ENCODE results near the gene VTA1. TPM values are rescaled to one million over a fixed set of nuclear protein-coding genes. Genes with fewer than 3 reads are reported as not detected.

The VTA1 gene
- total and polyA plus RNA-seq, 2 of the 8 experiments (the other 6 are each of a cell fraction or from before 2014, with no cell fraction given): 63.6 to 67.0 TPM

DNA sequence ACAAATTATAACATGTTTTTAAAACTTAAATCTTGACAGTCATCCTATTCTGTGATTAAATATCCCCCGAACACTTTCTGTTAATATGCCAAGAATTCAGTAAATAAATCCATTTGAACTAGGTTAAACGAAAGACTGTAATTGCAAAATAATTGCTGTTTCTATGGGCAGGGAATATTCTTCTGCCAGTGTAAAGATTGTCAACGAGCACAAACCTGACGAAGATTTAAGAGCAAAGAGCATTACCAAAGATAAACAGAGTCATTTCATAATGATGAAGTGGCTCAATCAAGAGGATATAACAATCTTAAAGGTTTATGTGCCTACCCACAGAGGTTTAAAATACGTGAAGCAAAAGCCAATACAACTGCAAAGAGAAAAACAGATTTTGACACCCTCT lies 78.5 kb downstream of the VTA1 start:
- H3K9ac ChIP-seq (replicated peaks in 1 of 4; ENCODE audit: extremely low read depth in 1 of 4, low read depth in 3 of 4, low read length in 3 of 4): no peak overlapping the region
- H3K4me3 ChIP-seq (ENCODE audit: extremely low read depth in 1 of 4, insufficient read depth in 2 of 4, low read depth in 3 of 4, low read length in 4 of 4): no peak overlapping the region
- H3K79me2 ChIP-seq (ENCODE audit: control insufficient read depth in 1 of 2, insufficient read depth in 2 of 2, low read length in 2 of 2): no peaks in the 10 kb centered on the region
- no peaks in the 10 kb centered on the region for H3K9me3 ChIP-seq (ENCODE audit: insufficient read depth in 2 of 2, low read depth in 1 of 2, low read length in 1 of 2)
- H3K27me3 ChIP-seq (replicated peaks in 1 of 4; ENCODE audit: control insufficient read depth in 3 of 4, extremely low read depth in 1 of 4, insufficient read depth in 3 of 4, low read length in 3 of 4): no peaks in the 10 kb centered on the region
- H3K23me2 ChIP-seq (ENCODE audit: low read depth, low read length): no peaks in the 10 kb centered on the region
- H4K8ac ChIP-seq (ENCODE audit: extremely low read depth, insufficient read depth, low read length): no peak overlapping the region
- H2BK20ac ChIP-seq (ENCODE audit: low read length): no peak overlapping the region
- no peak overlapping the region for H2AK5ac ChIP-seq (ENCODE audit: low read depth, low read length)
- no peak overlapping the region for H3K18ac ChIP-seq (ENCODE audit: extremely low read depth, low read length)
- H4K91ac ChIP-seq (replicated peaks; ENCODE audit: insufficient read length, low read length): no peak overlapping the region
- H2BK15ac ChIP-seq (ENCODE audit: low read length): no peak overlapping the region
- H2AFZ ChIP-seq (ENCODE audit: low read length): no peak overlapping the region
- no peak for FAIRE-seq
- 92% methylated on average over 5 of the region's 5 CpGs; no CpG with 5 or more reads in 1 of the 2 experiments for WGBS, 2 experiments (ENCODE audit: extremely low coverage in 1 of 2, insufficient coverage in 1 of 2, insufficient read length in 1 of 2, insufficient replicate concordance in 2 of 2, low coverage in 1 of 2, low lambda C conversion rate in 2 of 2, missing lambda C conversion rate in 1 of 2)
- no peaks in the 10 kb centered on the region for H3K36me3 ChIP-seq (ENCODE audit: control insufficient read depth in 2 of 4, insufficient read depth in 4 of 4, low read length in 3 of 4)
- H2BK5ac ChIP-seq (ENCODE audit: low read depth, low read length): no peak overlapping the region
- no peak overlapping the region for H3K23ac ChIP-seq (ENCODE audit: insufficient read length)
- no peak overlapping the region for H3K14ac ChIP-seq (ENCODE audit: insufficient read length)
- no peaks in the 10 kb centered on the region for H3K4me1 ChIP-seq (replicated peaks in 1 of 4; ENCODE audit: control insufficient read depth in 3 of 4, insufficient read depth in 4 of 4, low read length in 3 of 4)
- DNase-seq (ENCODE audit: low read depth in 1 of 2, low spot score in 2 of 2): no peak
- H4K20me1 ChIP-seq (replicated peaks in 1 of 2; ENCODE audit: control insufficient read depth in 1 of 2, insufficient read depth in 2 of 2, low read length in 2 of 2): no peaks in the 10 kb centered on the region
- H3K56ac ChIP-seq (replicated peaks; ENCODE audit: insufficient read length, low read depth, low read length): no peak overlapping the region
- H4K5ac ChIP-seq (ENCODE audit: insufficient read length, low read depth, low read length): no peak overlapping the region
- no peak overlapping the region for H3K27ac ChIP-seq (ENCODE audit: low read depth, low read length)
- H3K79me1 ChIP-seq (ENCODE audit: low read depth, low read length): no peaks in the 10 kb centered on the region
- CTCF ChIA-PET (ENCODE audit: partially characterized antibody): interaction anchor here (0.7 kb wide), 1 partner anchor 11 kb away, joined by 3 read pairs; no protein-coding TSS in a partner anchor
- no peak overlapping the region for H3K4ac ChIP-seq (replicated peaks; ENCODE audit: insufficient read length, low read depth, low read length)
- H2BK120ac ChIP-seq (replicated peaks; ENCODE audit: low read depth, low read length): no peak overlapping the region
- H3K4me2 ChIP-seq (ENCODE audit: insufficient read depth in 1 of 2, low read depth in 2 of 2, low read length in 2 of 2): no peak overlapping the region
- no peak overlapping the region for H2BK12ac ChIP-seq (ENCODE audit: low read depth, low read length)
- POLR2A ChIA-PET (ENCODE audit: partially characterized antibody): no interaction called here
- no peak for TF ChIP-seq TCF12 (IDR thresholded peaks at IDR 0.05; ENCODE audit: low read depth, low read length)
- no peak for TF ChIP-seq JUND (IDR thresholded peaks at IDR 0.05; ENCODE audit: low read length)
- TF ChIP-seq, protein P1, sequence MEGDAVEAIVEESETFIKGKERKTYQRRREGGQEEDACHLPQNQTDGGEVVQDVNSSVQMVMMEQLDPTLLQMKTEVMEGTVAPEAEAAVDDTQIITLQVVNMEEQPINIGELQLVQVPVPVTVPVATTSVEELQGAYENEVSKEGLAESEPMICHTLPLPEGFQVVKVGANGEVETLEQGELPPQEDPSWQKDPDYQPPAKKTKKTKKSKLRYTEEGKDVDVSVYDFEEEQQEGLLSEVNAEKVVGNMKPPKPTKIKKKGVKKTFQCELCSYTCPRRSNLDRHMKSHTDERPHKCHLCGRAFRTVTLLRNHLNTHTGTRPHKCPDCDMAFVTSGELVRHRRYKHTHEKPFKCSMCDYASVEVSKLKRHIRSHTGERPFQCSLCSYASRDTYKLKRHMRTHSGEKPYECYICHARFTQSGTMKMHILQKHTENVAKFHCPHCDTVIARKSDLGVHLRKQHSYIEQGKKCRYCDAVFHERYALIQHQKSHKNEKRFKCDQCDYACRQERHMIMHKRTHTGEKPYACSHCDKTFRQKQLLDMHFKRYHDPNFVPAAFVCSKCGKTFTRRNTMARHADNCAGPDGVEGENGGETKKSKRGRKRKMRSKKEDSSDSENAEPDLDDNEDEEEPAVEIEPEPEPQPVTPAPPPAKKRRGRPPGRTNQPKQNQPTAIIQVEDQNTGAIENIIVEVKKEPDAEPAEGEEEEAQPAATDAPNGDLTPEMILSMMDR (IDR thresholded peaks at IDR 0.05; ENCODE audit: control extremely low read depth in 1 of 3, insufficient read depth in 1 of 3, low read depth in 1 of 3, low read length in 3 of 3): no peak
- TF ChIP-seq EP300 (IDR thresholded peaks at IDR 0.05; ENCODE audit: borderline replicate concordance in 1 of 2, low read depth in 2 of 2, low read length in 2 of 2): no peak
- no peak for TF ChIP-seq SIN3A (conservative IDR thresholded peaks at IDR 0.05 in 1 of 2, IDR thresholded peaks at IDR 0.05 in 1 of 2; ENCODE audit: low read depth in 1 of 2, low read length in 2 of 2)
- TF ChIP-seq RNF2 (IDR thresholded peaks at IDR 0.05; ENCODE audit: borderline replicate concordance, low read depth, low read length, missing control alignments, poor library complexity, severe bottlenecking): no peak
- TF ChIP-seq GABPA (IDR thresholded peaks at IDR 0.05; ENCODE audit: borderline replicate concordance, insufficient read depth, low read length): no peak
- no peak for TF ChIP-seq BCL11A (IDR thresholded peaks at IDR 0.05; ENCODE audit: low read depth in 2 of 2, low read length in 2 of 2)
- TF ChIP-seq NRF1 (IDR thresholded peaks at IDR 0.05; ENCODE audit: low read depth, low read length): no peak
- no peak for TF ChIP-seq PHF8 (conservative IDR thresholded peaks at IDR 0.05; ENCODE audit: low read depth, low read length)
- TF ChIP-seq SUZ12 (IDR thresholded peaks at IDR 0.05; ENCODE audit: low read length): no peak

All from H1 (cell line).